OCI-LY7 (cell line): ENCODE measurements around the gene NFATC1. TPM values are rescaled to one million over a fixed set of nuclear protein-coding genes. Genes with fewer than 3 reads are reported as not detected.

Experiments used
- BruUV-seq: library from RNA; stranded (reverse); fragments of 400-500 nt; replicated peaks from 2 replicates; lab custom pipeline; 2021; lab: Mats Ljungman, UMichigan
- CTCF ChIA-PET: fragments of 300-600 bp; sonication (Branson Sonifier 250); formaldehyde crosslinking; loops from one replicate; lab custom pipeline; 2022; ENCODE audit warnings: antibody characterized with exemption; ENCODE audit not compliant: unreplicated experiment; lab: Charles Lee
- POLR2A ChIA-PET: fragments of 300-600 bp; sonication (Branson Sonifier 250); formaldehyde crosslinking; loops from one replicate; lab custom pipeline; 2022; ENCODE audit warnings: antibody characterized with exemption; lab: Charles Lee
- DNase-seq: peaks from one replicate; pipeline ENCODE4 v3.0.0-alpha.2; 2015; ENCODE audit warnings: low spot score
- H2AFZ ChIP-seq: fragments of 200-600 bp; sonication (generic), shearing (Covaris generic); 2 replicates; pipeline ENCODE4 v1.6.1; 2014; ENCODE audit warnings: mild to moderate bottlenecking, antibody characterized with exemption, low read length, moderate library complexity
- H3K27ac ChIP-seq: fragments of 200-600 bp; sonication (generic); 2 replicates; pipeline ENCODE4 v1.5.1; 2014; ENCODE audit warnings: mixed run types, low read depth, mild to moderate bottlenecking, moderate library complexity, low read length, inconsistent platforms; ENCODE audit not compliant: poor library complexity, severe bottlenecking
- H3K36me3 ChIP-seq: fragments of 200-600 bp; sonication (generic); 2 replicates; pipeline ENCODE4 v1.6.1; 2014; ENCODE audit warnings: mild to moderate bottlenecking, antibody characterized with exemption, low read length, moderate library complexity, mixed read lengths; ENCODE audit not compliant: insufficient read depth
- H3K4me1 ChIP-seq: fragments of 200-600 bp; sonication (generic); 2 replicates; pipeline ENCODE4 v1.5.1; 2014; ENCODE audit warnings: mild to moderate bottlenecking, low read length; ENCODE audit not compliant: insufficient read depth, poor library complexity, severe bottlenecking
- H3K4me2 ChIP-seq: fragments of 200-600 bp; sonication (generic); 2 replicates; pipeline ENCODE4 v1.6.1; 2014; ENCODE audit warnings: mild to moderate bottlenecking, low read length
- H3K4me3 ChIP-seq: fragments of 200-600 bp; sonication (generic); 2 replicates; pipeline ENCODE4 v1.5.1; 2014; ENCODE audit warnings: mild to moderate bottlenecking, low read depth, low read length; ENCODE audit not compliant: poor library complexity, severe bottlenecking
- H3K79me2 ChIP-seq: fragments of 200-600 bp; sonication (generic); 2 replicates; pipeline ENCODE4 v1.6.1; 2016; ENCODE audit warnings: low read depth, mild to moderate bottlenecking, low read length, moderate library complexity, mixed read lengths; ENCODE audit not compliant: insufficient read depth
- H3K9me2 ChIP-seq: fragments of 200-600 bp; sonication (generic); 2 replicates; pipeline ENCODE4 v1.6.1; 2016; ENCODE audit warnings: mild to moderate bottlenecking, low read length, mixed read lengths; ENCODE audit not compliant: insufficient read depth
- H3K9me3 ChIP-seq: fragments of 200-600 bp; sonication (generic); 2 replicates; pipeline ENCODE4 v1.6.1; 2014; ENCODE audit warnings: mild to moderate bottlenecking, mixed run types, low read length, mixed read lengths
- H4K20me1 ChIP-seq: fragments of 200-600 bp; sonication (generic); 2 replicates; pipeline ENCODE4 v1.6.1; 2014; ENCODE audit warnings: mild to moderate bottlenecking, antibody characterized with exemption, low read length, moderate library complexity, mixed read lengths; ENCODE audit not compliant: insufficient read depth
- EZH2phosphoT487 ChIP-seq: fragments of 200-600 bp; sonication (generic); IDR thresholded peaks from 2 replicates; pipeline ENCODE4 v1.6.1; 2018; ENCODE audit warnings: low read depth, borderline replicate concordance, mild to moderate bottlenecking, mixed run types, antibody characterized with exemption, low read length, moderate library complexity, mixed read lengths
- intact Hi-C: fragments of 100-400 bp; cut with micrococcal nuclease; formaldehyde crosslinking; loops from one replicate; pipeline ENCODE4 v1.10.0; 2022; ENCODE audit not compliant: unreplicated experiment
- total RNA-seq, 2 experiments: library from RNA; depleted of rRNA in 1 of 2; stranded (reverse); fragments of >200 nt in 1 of 2; shearing (Covaris generic) in 1 of 2; gene quantifications; 2 replicates each; pipeline ENCODE4 v1.2.3, GENCODE V29; 2014 to 2022
- TF ChIP-seq, protein P1 (sequence below): fragments of 200-600 bp; sonication (generic); conservative IDR thresholded peaks from 2 replicates; pipeline ENCODE4 v1.5.1; 2014; ENCODE audit warnings: mild to moderate bottlenecking, antibody characterized with exemption, low read length, moderate library complexity, mixed read lengths

The NFATC1 gene
- total RNA-seq, 2 experiments from 2014 or later = 23.6 to 50.4 TPM

DNA sequence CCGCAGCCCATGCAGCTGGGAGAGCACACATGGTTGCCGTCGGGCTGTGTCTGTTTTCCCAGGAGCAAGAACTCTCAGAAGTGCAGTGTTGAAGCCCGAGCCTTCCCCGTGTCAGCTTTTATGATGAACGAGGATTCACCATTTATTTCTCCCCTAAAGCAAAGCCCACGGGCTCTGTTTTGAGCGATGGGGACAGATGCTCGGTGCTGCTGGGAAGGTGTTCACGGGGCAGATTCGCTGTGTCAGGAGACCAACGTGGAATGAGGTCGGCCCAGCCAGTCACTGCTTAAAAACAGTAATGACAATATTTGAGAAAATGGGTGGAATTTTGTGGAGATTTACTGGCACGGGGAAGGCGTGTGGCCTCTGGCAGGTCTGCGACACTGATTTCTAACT lies 43.9 kb downstream of the NFATC1 start:
- H3K4me1 ChIP-seq = peaks cover 26% of the 10 kb centered on the region
- no peak overlapping the region for H3K4me3 ChIP-seq
- no peak for DNase-seq
- no peaks in the 10 kb centered on the region for H3K9me2 ChIP-seq
- H3K79me2 ChIP-seq = peaks cover 8% of the 10 kb centered on the region; the same call in 1 of the 2 replicates
- peaks cover 20% of the 10 kb centered on the region; the same call in 1 of the 2 replicates for H3K36me3 ChIP-seq
- no TSS peak for BruUV-seq
- H3K9me3 ChIP-seq = no peaks in the 10 kb centered on the region
- CTCF ChIA-PET = no interaction called here
- POLR2A ChIA-PET = no interaction called here
- TF ChIP-seq EZH2phosphoT487 = no peak
- TF ChIP-seq, protein P1, sequence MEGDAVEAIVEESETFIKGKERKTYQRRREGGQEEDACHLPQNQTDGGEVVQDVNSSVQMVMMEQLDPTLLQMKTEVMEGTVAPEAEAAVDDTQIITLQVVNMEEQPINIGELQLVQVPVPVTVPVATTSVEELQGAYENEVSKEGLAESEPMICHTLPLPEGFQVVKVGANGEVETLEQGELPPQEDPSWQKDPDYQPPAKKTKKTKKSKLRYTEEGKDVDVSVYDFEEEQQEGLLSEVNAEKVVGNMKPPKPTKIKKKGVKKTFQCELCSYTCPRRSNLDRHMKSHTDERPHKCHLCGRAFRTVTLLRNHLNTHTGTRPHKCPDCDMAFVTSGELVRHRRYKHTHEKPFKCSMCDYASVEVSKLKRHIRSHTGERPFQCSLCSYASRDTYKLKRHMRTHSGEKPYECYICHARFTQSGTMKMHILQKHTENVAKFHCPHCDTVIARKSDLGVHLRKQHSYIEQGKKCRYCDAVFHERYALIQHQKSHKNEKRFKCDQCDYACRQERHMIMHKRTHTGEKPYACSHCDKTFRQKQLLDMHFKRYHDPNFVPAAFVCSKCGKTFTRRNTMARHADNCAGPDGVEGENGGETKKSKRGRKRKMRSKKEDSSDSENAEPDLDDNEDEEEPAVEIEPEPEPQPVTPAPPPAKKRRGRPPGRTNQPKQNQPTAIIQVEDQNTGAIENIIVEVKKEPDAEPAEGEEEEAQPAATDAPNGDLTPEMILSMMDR = no peak
- intact Hi-C loops = no loop called here
- H2AFZ ChIP-seq = no peak overlapping the region
- no peaks in the 10 kb centered on the region for H4K20me1 ChIP-seq
- H3K27ac ChIP-seq = no peak overlapping the region
- no peak overlapping the region for H3K4me2 ChIP-seq

GRCh38 chr18:79440316-79441110 lies 44.8 kb downstream of the NFATC1 start:
- POLR2A ChIA-PET = no interaction called here
- CTCF ChIA-PET = no interaction called here
- no peak for TF ChIP-seq EZH2phosphoT487
- TF ChIP-seq, protein P1 = no peak
- Histone ChIP-seq H3K36me3 (peaks cover 14% of the 10 kb centered on the region; the same call in 1 of the 2 replicates), H3K9me3 (no peaks in the 10 kb centered on the region), H4K20me1 (no peaks in the 10 kb centered on the region), H3K27ac (no peak overlapping the region), H3K79me2 (peaks cover 7% of the 10 kb centered on the region; the same call in 1 of the 2 replicates), H3K9me2 (no peaks in the 10 kb centered on the region), H3K4me1 (peaks cover 18% of the 10 kb centered on the region), H3K4me3 (no peak overlapping the region), H2AFZ (no peak overlapping the region), H3K4me2 (no peak overlapping the region)
- BruUV-seq = no TSS peak
- intact Hi-C loops = no loop called here
- DNase-seq = no peak

GRCh38 chr18:79441420-79441819 lies 45.7 kb downstream of the NFATC1 start:
- Histone ChIP-seq H3K36me3 (peaks cover 5% of the 10 kb centered on the region; the same call in 1 of the 2 replicates), H4K20me1 (no peaks in the 10 kb centered on the region), H3K4me2 (no peak overlapping the region), H3K4me3 (no peak overlapping the region), H3K9me3 (no peaks in the 10 kb centered on the region), H2AFZ (no peak overlapping the region), H3K4me1 (peaks cover 11% of the 10 kb centered on the region), H3K27ac (no peak overlapping the region), H3K79me2 (no peaks in the 10 kb centered on the region), H3K9me2 (no peaks in the 10 kb centered on the region)
- ChIA-PET CTCF (no interaction called here), POLR2A (no interaction called here)
- intact Hi-C loops = no loop called here
- TF ChIP-seq, protein P1 = no peak
- no peak for TF ChIP-seq EZH2phosphoT487
- DNase-seq = no peak
- BruUV-seq = no TSS peak
